HepG2 (cell line): ENCODE results near the gene DAZL. TPM values are rescaled to one million over a fixed set of nuclear protein-coding genes. Genes with fewer than 3 reads are reported as not detected.

ENCODE experiments used
- ATAC-seq: fragments of 200-7000 bp; cut with Tn5 transposase; 3 replicates; pipeline ENCODE4 v1.9.1; 2020; ENCODE audit warnings: mild to moderate bottlenecking, moderate library complexity
- BruUV-seq: library from RNA; stranded (reverse); fragments of 400-500 nt; replicated peaks from 2 replicates; lab custom pipeline; 2021; lab: Mats Ljungman, UMichigan
- CTCF ChIA-PET: fragments of 300-600 bp; formaldehyde crosslinking; extraction: SDS; loops from one replicate; lab custom pipeline; 2021; ENCODE audit warnings: low total read pairs, inconsistent platforms, low intra/inter-chr PET ratio; lab: Yijun Ruan, JAX
- POLR2A ChIA-PET: fragments of 350-600 bp; sonication (Branson Sonifier 250); formaldehyde crosslinking; loops from one replicate; lab custom pipeline; 2020; ENCODE audit warnings: antibody characterized with exemption, inconsistent platforms; lab: Yijun Ruan, JAX
- DNase-seq: peaks from one replicate; pipeline ENCODE4 v3.0.0-alpha.2; 2015; ENCODE audit warnings: low spot score
- FAIRE-seq: peaks from 3 replicates; lab custom pipeline; 2011; peaks lifted over from hg19 to GRCh38; lab: Jason Lieb, UNC
- H2AFZ ChIP-seq: one replicate; pipeline ENCODE4 v1.6.1; 2011; ENCODE audit warnings: low read length, inconsistent platforms
- H3K27ac ChIP-seq: fragments of 300-600 bp; 3 replicates; pipeline ENCODE4 v1.8.0; 2011; ENCODE audit warnings: mixed run types, mild to moderate bottlenecking, mixed read lengths, low read length, inconsistent platforms; ENCODE audit not compliant: insufficient read depth; ENCODE audit errors: extremely low read length
- H3K27me3 ChIP-seq, 2 experiments: fragments of 200-600 bp in 1 of 2; 2 replicates in 1 of 2; 3 replicates in 1 of 2; pipeline versions ENCODE4 v1.6.0 to v1.8.0; 2011; ENCODE audit warnings: low read length in 2 of 2, mild to moderate bottlenecking in 2 of 2, moderate library complexity in 2 of 2, inconsistent platforms in 1 of 2; ENCODE audit not compliant: insufficient read depth in 2 of 2, control insufficient read depth in 1 of 2
- H3K36me3 ChIP-seq, 2 experiments: fragments of 200-600 bp in 1 of 2; replicated peaks in 1 of 2; 2 replicates in 1 of 2; 3 replicates in 1 of 2; pipeline versions ENCODE4 v1.5.1 to v1.8.0; 2011; ENCODE audit warnings: low read length in 2 of 2, inconsistent platforms in 1 of 2; ENCODE audit not compliant: insufficient read depth in 2 of 2, control insufficient read depth in 1 of 2
- H3K4me1 ChIP-seq: 2 replicates; pipeline ENCODE4 v1.5.1; 2012; ENCODE audit warnings: low read length, inconsistent platforms; ENCODE audit not compliant: insufficient read depth
- H3K4me2 ChIP-seq: 2 replicates; pipeline ENCODE4 v1.6.0; 2011; ENCODE audit warnings: low read depth, low read length, inconsistent platforms
- H3K4me3 ChIP-seq, 3 experiments: fragments of 200-600 bp in 1 of 3; sonication (generic), shearing (Covaris generic) in 1 of 3; replicated peaks in 1 of 3; 2 replicates each; pipeline ENCODE4 v1.5.1; 2011 to 2016; ENCODE audit warnings: low read length in 3 of 3, inconsistent platforms in 2 of 3, low read depth in 2 of 3, mild to moderate bottlenecking in 2 of 3, control low read depth in 1 of 3, mixed read lengths in 1 of 3; ENCODE audit not compliant: insufficient read depth in 1 of 3
- H3K79me2 ChIP-seq: one replicate; pipeline ENCODE4 v1.6.1; 2011; ENCODE audit warnings: low read length, inconsistent platforms; ENCODE audit not compliant: insufficient read depth
- H3K9ac ChIP-seq: 2 replicates; pipeline ENCODE4 v1.6.0; 2011; ENCODE audit warnings: mild to moderate bottlenecking, low read depth, low read length, inconsistent platforms; ENCODE audit not compliant: insufficient read depth
- H3K9me3 ChIP-seq: 2 replicates; pipeline ENCODE4 v1.5.1; 2012; ENCODE audit warnings: mild to moderate bottlenecking, low read length
- H4K20me1 ChIP-seq: 2 replicates; pipeline ENCODE4 v1.6.0; 2011; ENCODE audit warnings: inconsistent platforms, mild to moderate bottlenecking, low read length, moderate library complexity; ENCODE audit not compliant: insufficient read depth
- CTCF ChIP-seq: sonication (generic); formaldehyde crosslinking; IDR thresholded peaks from 2 replicates; pipeline ENCODE4 v1.5.0; 2020; ENCODE audit warnings: mild to moderate bottlenecking, missing genetic modification reagents, moderate library complexity
- RAD21 ChIP-seq: fragments of 450-650 bp; formaldehyde crosslinking; IDR thresholded peaks from 2 replicates; pipeline ENCODE4 v1.5.0; 2020; ENCODE audit warnings: mild to moderate bottlenecking
- SMC3 ChIP-seq: IDR thresholded peaks from 2 replicates; pipeline ENCODE4 v1.6.1; 2011; ENCODE audit warnings: low read length, improper control_type of control experiment
- STAG1 ChIP-seq: sonication (generic); formaldehyde crosslinking; IDR thresholded peaks from 2 replicates; pipeline ENCODE4 v1.4.0; 2020; ENCODE audit warnings: missing genetic modification reagents
- ZMAT3 ChIP-seq: sonication (generic); formaldehyde crosslinking; conservative IDR thresholded peaks from 2 replicates; pipeline ENCODE4 v1.7.0; 2021; ENCODE audit warnings: missing genetic modification reagents
- WGBS: methylation state at CpG from one replicate; pipeline ENCODE4 v1.1.6; 2017; ENCODE audit warnings: low lambda C conversion rate; 5-methylcytosine and 5-hydroxymethylcytosine counted together
- in situ Hi-C: cut with HindIII; loops from 2 replicates; pipeline ENCODE4 v1.10.0; 2017; ENCODE audit warnings: low pct_unique_long_range_greater_than_20kb; ENCODE audit not compliant: extremely low pct_ligation_motif_present
- intact Hi-C: fragments of 100-400 bp; cut with micrococcal nuclease; formaldehyde crosslinking; loops from one replicate; pipeline ENCODE4 v1.10.0; 2022; ENCODE audit not compliant: unreplicated experiment
- polyA plus RNA-seq, 8 experiments: library from polyadenylated mRNA; depleted of rRNA in 3 of 8; stranded (reverse) in 7 of 8; unstranded in 1 of 8; fragments of >200 nt; fragmentation: Illumina TruSeq in 4 of 8; extraction: Trizol in 4 of 8; gene quantifications; 2 replicates each; pipeline versions ENCODE4 v1.2.1 to v1.2.3, GENCODE V29; 2011 to 2016; ENCODE audit warnings: low read depth in 4 of 8, missing spikeins in 1 of 8, mixed read lengths in 1 of 8; ENCODE audit not compliant: insufficient read depth in 1 of 8
- total RNA-seq, 5 experiments: library from RNA; depleted of rRNA; stranded (reverse); fragments of >200 nt; fragmentation: Illumina TruSeq; extraction: Trizol; gene quantifications; 2 replicates each; pipeline ENCODE4 v1.2.3, GENCODE V29; 2016; ENCODE audit warnings: low read depth in 1 of 5

The DAZL gene
- total and polyA plus RNA-seq, 2 of the 13 experiments (the other 11 are each of a cell fraction or from before 2014, with no cell fraction given) = not detected

DNA sequence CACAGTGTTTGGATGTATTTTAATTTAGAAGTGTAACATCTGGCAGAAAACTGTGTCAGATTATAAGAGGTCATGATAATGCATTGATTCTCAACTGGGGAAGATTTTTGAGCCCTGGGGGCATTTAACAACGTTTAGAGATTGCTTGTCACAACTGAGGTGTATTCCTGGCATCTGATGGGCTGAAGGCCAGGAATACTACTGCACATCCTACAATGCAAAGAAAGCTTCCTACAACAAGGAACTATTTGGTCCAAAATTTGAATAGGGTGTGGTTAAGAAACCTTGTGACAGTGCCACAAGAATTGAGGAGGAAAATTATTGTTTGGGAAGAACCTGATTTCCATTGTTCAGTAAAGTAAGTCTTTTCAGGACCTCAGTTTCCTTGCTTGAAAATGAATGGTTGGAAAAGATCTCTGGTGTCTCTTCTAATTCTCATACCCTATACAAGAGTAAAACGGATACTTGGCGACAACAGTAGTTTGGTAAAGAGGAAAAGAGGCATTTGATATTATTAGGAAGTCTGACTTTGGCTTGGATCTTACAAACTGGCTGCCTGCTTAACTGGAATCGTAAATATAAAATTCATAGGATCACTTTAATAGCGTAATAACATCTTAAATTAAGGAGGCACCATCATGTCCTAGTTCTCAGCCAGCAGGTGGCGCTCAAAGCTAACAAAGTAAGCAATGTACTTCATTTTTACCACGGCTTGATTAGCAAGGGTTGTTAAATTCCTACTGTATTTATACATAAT, 4.3 kb downstream of the DAZL start:
- TF ChIP-seq SMC3 (peak; percentile 76), CTCF (CRISPR knock-in tag) (peak; percentile 72), RAD21 (CRISPR knock-in tag) (peak; percentile 46; the same call in 1 of the 2 replicates), ZMAT3 (CRISPR knock-in tag) (no peak), STAG1 (CRISPR knock-in tag) (peak; percentile 83)
- Histone ChIP-seq H3K4me2 (no peak overlapping the region), H3K4me3 (no peak overlapping the region), H4K20me1 (no peaks in the 10 kb centered on the region), H2AFZ (no peak overlapping the region), H3K79me2 (no peaks in the 10 kb centered on the region), H3K4me1 (no peaks in the 10 kb centered on the region), H3K27me3 (no peaks in the 10 kb centered on the region), H3K9ac (no peak overlapping the region), H3K36me3 (no peaks in the 10 kb centered on the region), H3K27ac (no peak overlapping the region), H3K9me3 (no peaks in the 10 kb centered on the region)
- DNase-seq (peak; percentile 62), ATAC-seq (peak; percentile 63; the same call in 2 of the 3 replicates), FAIRE-seq (peak; percentile 77)
- CTCF ChIA-PET = interaction anchor here (1.4 to 2.0 kb wide), 3 partner anchors 632 to 1240 kb away, joined by 5 to 24 read pairs (median 7); no protein-coding TSS in a partner anchor
- POLR2A ChIA-PET = no interaction called here
- BruUV-seq = no TSS peak
- in situ Hi-C loops (loop anchor here (5.0 to 25.0 kb wide), 3 partner anchors 436 to 804 kb away; no protein-coding TSS in a partner anchor), intact Hi-C loops (loop anchor here (1.0 to 5.0 kb wide), 4 partner anchors 431 to 1241 kb away; no protein-coding TSS in a partner anchor)
- 1% methylated on average over 7 of the region's 7 CpGs for WGBS
